HG02870 (cell line): ENCODE data around the gene DCAF17.

Source experiments
- ATAC-seq: cut with Tn5 transposase; IDR thresholded peaks from one replicate; pipeline ENCODE4 v1.9.1; 2021; ENCODE audit warnings: mild to moderate bottlenecking, moderate library complexity; ENCODE audit not compliant: unreplicated experiment

Gene DCAF17, protein sequence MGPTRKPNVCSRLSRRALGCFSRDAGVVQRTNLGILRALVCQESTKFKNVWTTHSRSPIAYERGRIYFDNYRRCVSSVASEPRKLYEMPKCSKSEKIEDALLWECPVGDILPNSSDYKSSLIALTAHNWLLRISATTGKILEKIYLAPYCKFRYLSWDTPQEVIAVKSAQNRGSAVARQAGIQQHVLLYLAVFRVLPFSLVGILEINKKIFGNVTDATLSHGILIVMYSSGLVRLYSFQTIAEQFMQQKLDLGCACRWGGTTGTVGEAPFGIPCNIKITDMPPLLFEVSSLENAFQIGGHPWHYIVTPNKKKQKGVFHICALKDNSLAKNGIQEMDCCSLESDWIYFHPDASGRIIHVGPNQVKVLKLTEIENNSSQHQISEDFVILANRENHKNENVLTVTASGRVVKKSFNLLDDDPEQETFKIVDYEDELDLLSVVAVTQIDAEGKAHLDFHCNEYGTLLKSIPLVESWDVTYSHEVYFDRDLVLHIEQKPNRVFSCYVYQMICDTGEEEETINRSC

DNA sequence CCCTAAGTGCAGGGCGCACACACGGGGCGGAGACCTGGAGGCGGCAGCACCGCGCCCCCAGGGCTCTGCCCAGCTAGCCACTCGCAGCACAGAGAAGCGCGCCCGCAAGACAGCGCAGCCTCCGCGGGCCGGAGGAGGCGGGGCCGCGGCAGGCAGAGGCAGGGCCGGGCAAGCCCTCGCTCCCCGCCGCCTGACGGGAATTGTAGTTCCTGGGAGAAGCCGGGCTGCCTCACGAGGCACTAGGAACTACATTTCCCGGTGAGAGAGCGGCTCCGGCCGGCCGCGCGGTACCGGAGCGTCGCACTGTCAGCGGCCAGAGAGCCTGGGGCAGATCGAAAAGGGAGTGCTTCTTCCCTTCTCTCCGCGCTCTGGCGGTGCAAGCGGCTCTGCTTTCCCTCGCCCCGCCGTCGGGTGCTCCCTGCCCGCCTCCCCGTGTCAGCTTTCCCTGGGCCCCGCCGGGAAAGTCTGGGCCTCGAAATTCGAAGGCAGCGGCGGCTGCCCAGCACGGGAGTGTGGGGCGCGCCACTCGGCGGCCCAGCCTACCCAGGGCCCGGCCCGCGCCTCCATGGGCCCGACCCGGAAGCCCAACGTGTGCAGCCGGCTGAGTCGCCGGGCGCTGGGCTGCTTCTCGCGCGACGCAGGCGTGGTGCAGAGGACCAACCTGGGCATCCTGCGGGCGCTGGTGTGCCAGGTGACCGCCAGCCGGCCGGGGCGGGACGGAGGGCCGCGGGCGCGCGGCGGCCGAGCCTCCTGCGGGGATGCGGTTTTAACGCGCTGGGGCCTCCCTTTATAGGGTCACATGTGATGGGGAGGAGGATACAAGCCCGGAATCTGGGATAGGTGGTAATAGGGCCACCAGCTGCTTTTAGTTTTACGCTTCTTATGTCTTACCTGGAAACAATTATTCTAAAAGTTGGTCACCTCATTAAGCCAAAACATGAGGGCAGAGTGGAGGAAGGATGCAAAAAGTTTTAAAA, at the start of gene DCAF17:
Gene DCAF17, plus strand, starts transcription at position 214 of the 977 bp plus-strand sequence. Its CDS starts 352 bp downstream, at position 566.
- ATAC-seq, result peak; percentile 87

DNA sequence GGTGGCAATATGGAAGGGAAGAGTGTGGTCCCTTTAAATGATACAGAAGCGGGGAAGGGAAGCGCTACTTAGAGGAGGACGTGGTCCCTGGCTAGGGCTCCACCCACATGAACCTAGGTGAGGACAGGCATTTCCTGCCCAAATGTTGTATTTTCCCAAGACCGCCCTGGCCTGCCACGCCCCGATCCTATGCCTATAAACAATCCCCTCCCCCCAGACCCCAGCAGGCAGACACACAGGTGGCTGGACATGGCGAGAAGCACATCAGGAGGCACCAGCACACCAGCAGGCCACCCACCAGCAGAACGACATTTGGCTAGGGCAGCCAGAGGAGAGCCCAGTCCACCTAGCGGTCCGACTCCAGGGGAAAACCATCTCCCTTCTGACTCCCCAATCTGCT, 47.4 kb upstream of the DCAF17 start:
- ATAC-seq, result no peak

GRCh38 chr2:171387052-171387451, 47.0 kb upstream of the DCAF17 start:
- ATAC-seq, result no peak

DNA sequence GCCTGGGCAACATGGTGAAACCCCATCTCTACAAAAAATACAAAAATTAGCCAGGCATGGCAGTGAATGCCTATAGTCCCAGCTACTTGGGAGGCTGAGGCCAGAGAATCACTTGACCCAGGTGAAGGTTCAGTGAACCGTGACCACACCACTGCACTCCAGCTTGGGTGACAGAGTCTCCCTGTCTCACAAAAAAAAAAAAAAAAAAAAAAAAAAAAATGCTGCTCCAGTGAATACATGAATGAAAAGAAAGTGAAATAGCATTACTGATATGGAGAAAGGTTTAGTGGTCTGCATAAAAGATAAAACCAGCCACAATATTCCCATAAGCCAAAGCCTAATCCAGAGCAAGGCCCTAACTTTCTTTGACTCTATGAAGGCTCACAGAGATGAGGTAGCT, 44.7 kb upstream of the DCAF17 start:
- no peak for ATAC-seq

GRCh38 chr2:171389780-171390179, 44.2 kb upstream of the DCAF17 start:
- no peak for ATAC-seq

GRCh38 chr2:171390941-171391516, 43.0 kb upstream of the DCAF17 start:
- no peak for ATAC-seq

GRCh38 chr2:171391532-171391931, 42.5 kb upstream of the DCAF17 start:
- no peak for ATAC-seq

- ATAC-seq, result no peak
Measured at GRCh38 chr2:171393487-171393886, 40.5 kb upstream of the DCAF17 start.

- ATAC-seq, result no peak
Measured at GRCh38 chr2:171394164-171394740, 39.8 kb upstream of the DCAF17 start.

DNA sequence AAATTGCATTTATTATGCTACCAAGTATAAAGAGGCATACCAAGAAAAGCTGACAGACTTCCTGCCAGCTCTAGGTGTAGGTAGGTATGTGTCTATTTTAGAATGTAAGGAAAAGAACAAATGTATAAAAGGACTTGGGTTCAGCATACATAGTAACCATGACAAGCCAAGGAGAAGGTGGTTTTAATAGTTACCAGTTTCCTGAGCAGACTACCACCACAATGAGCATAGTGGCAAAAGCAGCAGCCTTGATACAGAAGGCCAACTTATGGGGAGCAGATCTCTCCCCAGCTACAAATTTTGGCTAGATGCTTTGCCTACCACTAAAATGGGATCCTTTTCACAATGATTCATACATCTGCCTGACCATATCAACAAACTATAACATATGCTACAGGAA, 34.7 kb upstream of the DCAF17 start:
- no peak for ATAC-seq

GRCh38 chr2:171400395-171400794, 33.6 kb upstream of the DCAF17 start:
- no peak for ATAC-seq

DNA sequence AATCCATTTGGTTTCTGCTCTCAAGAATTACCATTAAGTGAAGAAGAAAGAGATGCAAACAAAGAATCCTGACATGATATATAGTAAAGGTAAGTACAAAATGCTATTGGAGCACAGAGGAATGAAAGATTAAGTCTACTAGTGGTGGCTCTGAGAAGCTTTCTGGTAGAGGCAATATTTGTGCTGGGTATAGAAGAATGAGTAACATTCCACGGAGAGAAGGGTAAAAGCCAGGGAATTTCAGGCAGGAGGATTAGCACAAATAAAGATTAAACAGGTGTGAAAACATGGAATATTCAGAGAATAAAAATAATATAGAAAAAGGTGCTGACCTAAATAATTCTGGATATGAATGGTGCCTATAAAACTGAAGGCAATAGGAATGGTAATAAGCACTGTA, 32.1 kb upstream of the DCAF17 start:
- ATAC-seq, result no peak

DNA sequence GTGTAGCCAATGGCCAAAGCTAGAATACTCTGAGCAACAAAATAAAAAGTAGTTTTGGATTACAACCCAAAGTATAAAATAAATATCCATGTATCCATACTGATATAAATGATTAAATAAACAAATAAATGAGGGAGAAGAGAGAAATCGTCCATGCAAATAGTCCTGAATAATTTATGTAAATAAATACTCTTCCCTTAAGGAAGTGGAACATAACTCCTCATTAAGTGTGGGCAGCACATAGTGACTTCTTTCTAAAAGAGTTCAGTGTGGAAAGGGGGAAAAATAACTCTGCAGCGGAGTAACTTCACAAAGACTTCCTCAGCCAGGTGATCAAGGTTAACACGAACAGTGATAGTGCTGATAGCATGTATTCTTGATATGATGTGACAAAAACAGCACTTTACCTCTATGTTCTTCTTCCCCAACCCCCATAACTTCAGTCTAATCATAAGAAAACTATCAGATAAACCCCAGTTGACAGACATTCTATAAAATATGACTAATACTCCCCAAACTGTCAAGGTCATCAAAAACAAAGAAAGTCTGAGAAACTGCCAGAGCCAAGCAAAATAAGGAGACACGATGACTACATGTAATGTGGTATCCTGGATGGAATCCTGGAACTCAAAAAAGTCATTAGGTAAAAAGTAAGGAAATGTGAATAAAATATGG, 31.0 kb upstream of the DCAF17 start:
- no peak for ATAC-seq

DNA sequence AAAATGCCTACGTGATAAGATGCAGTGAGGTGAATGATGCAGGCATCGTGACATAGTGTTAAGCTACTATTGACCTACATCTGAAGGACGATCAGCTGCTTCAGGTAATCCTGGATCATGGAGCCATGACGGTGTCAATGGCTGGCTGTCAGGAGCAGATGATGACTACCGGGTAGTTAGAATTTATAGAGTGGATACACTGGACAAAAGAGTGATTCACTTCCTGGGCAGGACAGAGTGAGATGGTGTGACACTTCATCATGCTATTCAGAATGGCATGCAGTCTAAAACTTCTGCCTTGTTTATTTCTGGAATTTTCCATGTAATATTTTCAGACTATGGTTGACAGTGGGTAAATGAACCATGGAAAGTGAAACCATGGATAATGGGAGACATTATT, 29.8 kb upstream of the DCAF17 start:
- no peak for ATAC-seq

- ATAC-seq, result no peak
Measured at GRCh38 chr2:171404719-171405118, 29.3 kb upstream of the DCAF17 start.

GRCh38 chr2:171405546-171405945, 28.5 kb upstream of the DCAF17 start:
- ATAC-seq, result no peak

GRCh38 chr2:171406044-171406443, 28.0 kb upstream of the DCAF17 start:
- peak; percentile 54 for ATAC-seq

DNA sequence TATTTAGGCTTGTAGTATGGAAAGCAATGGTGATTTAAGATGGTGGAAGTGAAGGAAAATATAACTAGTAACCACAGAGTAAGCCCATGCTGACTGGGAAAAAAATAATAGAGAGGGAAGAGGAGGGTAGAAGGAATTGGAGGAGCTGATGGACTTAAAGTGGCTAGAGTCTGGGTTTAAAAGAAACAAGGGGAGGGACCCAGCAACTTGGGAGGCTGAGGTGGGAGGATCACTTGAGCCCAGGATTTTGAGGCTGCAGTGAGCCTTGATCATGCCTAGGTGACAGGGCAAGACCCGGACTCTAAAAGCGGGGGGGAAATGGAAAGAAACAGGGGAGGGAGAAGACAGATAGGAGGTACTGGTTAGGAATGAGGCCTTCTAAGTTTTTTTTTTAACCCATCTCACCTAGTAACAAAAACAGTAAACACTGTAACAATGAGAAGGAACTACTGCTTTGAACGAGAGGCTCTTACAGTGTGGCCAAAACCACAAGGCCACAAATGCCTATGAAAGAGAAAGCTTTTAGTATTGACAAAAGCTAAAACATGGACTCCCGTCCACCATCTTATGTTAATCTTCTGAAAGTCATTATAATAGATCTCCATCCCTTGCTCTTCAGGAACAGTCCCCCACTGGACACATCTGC, 26.9 kb upstream of the DCAF17 start:
- peak; percentile 65 for ATAC-seq

GRCh38 chr2:171407676-171408044, 26.4 kb upstream of the DCAF17 start:
- ATAC-seq, result no peak
